Right lung (tissue), 5 donors: Measurements from ENCODE around the gene NUP85. TPM values are rescaled to one million over a fixed set of nuclear protein-coding genes. Genes with fewer than 3 reads are reported as not detected.
"Not testable (repeated sequence)": the region's sequence is repeated elsewhere in the genome, so short reads cannot be mapped to it uniquely, and the experiment has no call there.

Source experiments
- DNase-seq, 2 donors: peaks; one replicate each; pipeline ENCODE4 v3.0.0-alpha.2; 2013
- polyA plus RNA-seq, 5 donors: library from polyadenylated mRNA; unstranded; fragments of 120-200 nt; gene quantifications; one replicate each; pipeline versions ENCODE4 v1.2.1 to v1.2.3, GENCODE V29; 2013; ENCODE audit warnings: inconsistent platforms in 1 of 5, low replicate concordance in 1 of 5; ENCODE audit not compliant: insufficient read length in 5 of 5, insufficient read depth in 1 of 5

NUP85 gene
- polyA plus RNA-seq, 5 donors: 66.5 to 86.1 (median 79.5) TPM

GRCh38 chr17:75266316-75267152, 61.1 kb downstream of the NUP85 start:
- DNase-seq: no peak

GRCh38 chr17:75267153-75267410, 61.6 kb downstream of the NUP85 start:
- no peak for DNase-seq

DNA sequence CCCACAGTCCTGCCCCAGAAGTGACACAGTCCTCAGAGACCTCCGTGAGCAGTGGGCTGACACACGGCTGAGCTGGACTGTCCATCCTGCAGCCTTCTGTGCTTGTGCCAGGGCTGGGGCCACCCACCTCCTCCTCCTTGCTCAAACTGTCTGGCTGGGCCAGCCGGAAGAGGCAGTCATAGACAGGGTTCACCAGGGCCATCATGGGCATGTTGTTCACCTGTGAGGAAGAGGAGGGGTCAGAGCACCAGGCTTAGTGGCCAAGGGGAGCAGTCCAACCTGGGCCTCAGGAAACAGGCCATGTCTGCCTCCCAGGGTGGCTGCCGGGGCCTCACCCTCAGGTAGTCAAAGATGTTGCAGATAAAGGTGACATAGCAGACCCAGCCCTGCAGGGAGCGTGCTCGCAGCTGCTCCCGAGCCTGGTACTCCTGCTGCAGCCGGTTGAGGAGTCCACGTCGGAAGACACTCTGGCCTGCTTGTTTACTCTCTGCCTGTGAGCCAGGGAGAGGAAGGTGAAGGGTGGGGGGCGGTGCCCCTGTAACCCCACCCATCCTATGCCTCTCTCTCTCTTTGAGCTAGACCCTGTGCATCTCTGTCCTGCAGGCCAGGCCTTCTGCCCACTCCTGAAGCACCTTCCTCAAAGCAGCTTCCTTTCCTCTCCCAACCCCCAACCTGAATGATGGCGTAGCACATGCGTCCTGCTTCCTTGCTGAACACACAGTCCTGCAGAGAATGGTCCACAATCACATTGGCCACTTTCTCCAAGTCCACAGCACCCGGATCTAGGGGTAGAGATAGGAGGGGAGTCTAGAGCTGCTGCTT, 62.1 kb downstream of the NUP85 start:
- no peak for DNase-seq

DNA sequence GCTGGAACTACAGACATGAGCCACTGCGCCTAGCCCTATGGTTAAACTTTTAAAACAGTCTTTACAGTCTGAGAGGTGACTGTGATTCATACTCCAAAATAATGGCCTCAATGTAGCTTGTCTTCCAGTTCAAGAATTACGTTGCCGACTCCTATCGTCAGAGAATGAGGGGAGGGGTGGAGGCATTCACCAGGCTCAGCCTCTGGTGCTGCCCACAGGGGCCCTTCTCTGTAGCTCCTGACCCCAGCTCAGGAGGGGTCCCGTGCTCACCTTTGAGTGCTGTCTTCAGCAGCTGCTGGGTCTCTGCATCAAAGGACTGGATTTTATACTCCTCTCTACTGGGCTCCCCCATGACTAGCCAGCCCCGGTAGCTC, 64.4 kb downstream of the NUP85 start:
- DNase-seq: no peak

DNA sequence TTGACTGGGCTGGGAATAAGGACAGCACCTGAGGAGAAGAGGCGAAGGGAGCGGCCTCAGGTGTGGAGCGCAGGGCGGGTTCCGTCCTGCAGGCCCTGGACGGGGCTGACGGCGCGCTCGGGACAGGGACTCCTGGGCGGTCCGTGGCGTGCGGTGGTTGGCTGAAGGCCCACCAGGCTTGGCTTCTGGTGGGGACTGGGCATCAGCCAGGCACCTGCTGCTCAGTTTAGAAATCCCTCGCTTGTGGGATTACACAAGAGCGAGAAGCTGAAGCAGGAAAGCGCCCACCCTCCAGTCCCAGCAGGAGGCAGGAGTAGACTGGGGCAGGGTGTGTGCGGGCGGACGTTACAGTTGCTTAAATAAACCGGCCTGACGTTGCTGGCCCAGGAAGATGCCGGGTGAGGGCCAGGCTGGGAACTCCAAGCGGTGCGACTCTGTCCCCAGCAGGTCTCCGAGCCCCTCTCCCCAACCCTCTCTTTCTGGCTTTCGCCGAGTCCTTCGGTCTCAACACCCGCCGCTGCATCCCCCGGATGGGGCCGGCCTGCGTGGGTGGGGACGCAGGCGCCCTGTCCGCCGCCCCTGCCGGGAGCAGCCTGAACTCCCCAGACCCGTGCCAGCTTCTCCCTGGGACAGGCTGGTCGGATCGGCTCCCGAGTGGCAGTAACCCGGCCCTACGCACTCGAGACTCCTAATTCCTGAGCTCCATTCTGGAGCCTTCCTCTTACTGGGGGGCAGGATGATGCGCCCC, 64.9 kb downstream of the NUP85 start:
- DNase-seq: peak; percentile 51 to 61

DNA sequence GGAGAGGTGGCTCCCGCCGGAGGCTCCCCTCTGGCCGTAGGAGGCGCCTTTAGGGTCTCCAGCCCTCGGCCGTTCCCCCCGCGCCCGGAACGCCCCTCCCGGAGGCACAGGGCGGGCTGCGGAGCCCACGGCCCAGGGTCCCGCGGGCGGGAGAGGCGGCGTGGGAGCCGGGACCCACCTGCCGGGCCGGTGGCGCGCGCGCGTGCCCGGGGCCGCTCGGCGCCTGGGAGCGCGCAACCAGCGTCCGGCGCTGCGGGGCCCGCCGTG, 65.4 kb downstream of the NUP85 start, which contains the start of gene MIF4GD:
Gene MIF4GD (minus strand): TSS at position 266 of the 267 bp plus-strand sequence. CDS start 1,036 bp downstream, outside the sequence.
- no peak for DNase-seq

DNA sequence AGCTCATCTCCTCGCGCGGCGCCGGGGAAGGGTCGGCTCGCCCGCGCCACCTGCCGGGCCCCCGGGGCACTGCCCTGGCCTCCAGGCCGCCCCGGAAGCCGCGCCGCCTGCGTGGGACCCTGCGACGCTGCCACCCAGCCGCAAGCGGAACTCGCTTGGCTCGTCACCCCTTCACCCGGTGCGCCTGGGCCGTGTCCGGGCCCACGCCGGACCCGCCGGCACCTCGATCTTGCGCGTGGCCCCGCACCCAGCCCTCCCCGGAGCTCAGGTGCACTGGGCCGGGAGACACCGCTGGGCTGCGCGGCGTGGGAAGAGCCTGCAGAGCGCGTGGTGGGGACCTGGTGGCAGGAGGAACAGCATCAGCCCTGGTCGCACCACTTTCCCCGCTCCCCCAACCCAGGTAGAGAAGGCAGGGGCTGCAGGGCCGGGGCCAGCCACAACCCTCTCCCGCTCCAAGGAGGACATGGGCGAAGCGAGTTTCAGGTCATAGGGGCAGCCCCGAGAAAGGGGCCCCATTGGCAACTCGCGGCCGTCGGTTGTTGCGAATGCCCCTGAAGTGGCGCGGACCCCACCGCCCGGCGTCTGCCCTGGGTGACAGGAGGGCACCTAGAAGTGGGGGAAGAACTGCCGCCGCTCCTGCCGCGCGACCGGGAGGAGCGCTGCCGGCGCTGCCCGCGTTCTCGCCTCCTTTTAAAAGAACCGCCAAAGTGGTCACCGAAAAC, 65.9 kb downstream of the NUP85 start:
- DNase-seq: peak; percentile 68 to 72

DNA sequence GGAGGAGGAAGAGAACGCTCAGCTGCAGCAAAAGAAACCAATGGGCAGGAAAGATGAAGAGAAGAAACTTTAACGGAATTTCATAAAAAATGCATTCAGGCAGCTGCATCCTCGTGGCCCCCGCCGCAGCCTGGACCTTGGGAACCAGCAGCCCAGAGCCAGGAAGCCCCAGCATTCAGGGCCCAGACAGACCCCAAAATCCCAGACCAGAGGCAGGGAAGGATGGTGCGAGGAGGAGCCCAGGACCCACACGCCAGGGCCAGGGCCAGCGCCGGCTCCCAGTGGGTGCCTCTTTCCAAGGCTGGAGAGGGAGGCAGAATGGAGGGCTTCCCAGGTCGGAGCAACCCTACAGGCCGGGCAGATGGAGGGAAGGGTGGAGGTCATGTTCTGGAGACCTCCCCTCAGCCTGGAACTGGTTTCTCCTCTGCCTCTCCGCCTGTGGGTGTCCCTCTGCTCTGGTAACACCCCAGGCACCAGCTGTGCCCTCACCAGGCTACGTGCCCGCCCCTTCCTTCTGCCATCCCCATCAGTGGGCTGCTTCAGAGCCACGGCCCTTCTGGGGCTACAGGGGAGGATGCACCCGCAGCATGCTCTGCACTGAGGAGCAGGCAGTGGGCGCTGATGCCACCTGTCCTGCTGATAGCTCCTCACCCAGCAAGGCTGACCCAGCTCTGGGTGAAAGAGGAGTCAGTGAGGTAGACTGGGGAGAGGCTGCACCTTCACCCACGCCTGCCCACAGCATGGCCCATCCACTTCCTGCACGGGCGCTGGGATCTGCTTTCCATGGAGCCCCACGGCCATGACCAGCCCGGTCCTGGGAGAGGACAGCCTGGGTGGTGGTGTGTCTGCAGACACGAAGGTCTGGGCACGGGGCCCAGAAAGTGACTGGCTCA, 66.7 kb downstream of the NUP85 start:
- no peak for DNase-seq

GRCh38 chr17:75272848-75273184, 67.3 kb downstream of the NUP85 start:
- DNase-seq: no peak

GRCh38 chr17:75273977-75274708, 68.7 kb downstream of the NUP85 start:
- no peak for DNase-seq

DNA sequence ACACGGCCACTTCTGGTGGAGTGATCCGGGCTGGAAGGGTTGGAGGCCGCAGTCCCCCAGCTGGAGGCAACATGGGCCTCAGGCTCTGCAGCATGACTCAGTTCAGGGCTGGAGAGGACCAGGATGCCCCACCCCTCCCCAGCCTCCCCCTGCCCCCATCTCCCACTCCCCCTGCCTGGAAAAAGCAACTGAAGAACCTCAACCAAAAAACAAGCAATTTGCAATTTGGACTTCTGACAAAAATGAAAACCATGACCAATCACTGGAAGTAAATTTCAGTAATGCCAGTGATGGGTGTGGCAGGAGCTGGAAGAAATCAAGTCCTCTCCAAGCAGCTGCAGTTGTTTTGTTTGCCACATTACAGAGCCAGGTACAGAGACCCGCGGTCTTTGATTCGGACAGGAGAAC, 72.2 kb downstream of the NUP85 start:
- no peak for DNase-seq

GRCh38 chr17:75280189-75280588, 74.7 kb downstream of the NUP85 start:
- DNase-seq: not testable (repeated sequence)

DNA sequence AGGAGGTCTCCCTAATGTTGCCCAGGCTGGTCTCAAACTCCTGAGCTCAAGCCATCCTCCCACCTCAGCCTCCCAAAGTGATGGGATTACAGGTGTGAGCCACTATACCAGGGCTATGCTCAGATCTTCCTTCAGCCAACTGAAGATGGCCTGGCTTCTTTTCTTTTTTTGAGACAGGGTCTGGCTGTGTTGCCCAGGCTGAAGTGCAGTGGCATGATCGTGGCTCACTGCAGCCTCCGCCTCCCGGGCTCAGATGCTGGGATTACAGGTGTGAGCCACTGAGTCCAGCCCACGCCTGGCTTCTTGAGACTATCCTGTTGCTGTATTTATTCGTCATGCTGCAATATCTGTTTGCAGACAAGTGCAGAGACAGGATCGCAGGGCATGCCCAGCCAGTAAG, 79.6 kb downstream of the NUP85 start:
- DNase-seq: no peak

Other genes with a start within 250 kb of the NUP85 start
- 10 to 100 TPM; 48.9 to 76.3 (median 64.6) TPM for gene HID1, start 232.9 kb upstream of the NUP85 start, polyA plus RNA-seq
- gene CDR2L, start 218.0 kb upstream of the NUP85 start, polyA plus RNA-seq: 10 to 100 TPM in 4 of 5 donors, 1 to 10 TPM in 1; 9.4 to 19.7 (median 12.5) TPM
- 10 to 100 TPM; 20.5 to 28.2 (median 24.6) TPM for gene MRPL58, start 193.0 kb upstream of the NUP85 start, polyA plus RNA-seq
- 100 to 1,000 TPM; 200 to 252 (median 213) TPM for gene ATP5PD, start 158.7 kb upstream of the NUP85 start, polyA plus RNA-seq
- gene KCTD2, start 158.5 kb upstream of the NUP85 start, polyA plus RNA-seq: 10 to 100 TPM; 25.0 to 29.1 (median 28.6) TPM
- 10 to 100 TPM; 16.1 to 26.8 (median 23.3) TPM for gene SLC16A5, start 117.7 kb upstream of the NUP85 start, polyA plus RNA-seq
- 10 to 100 TPM; 11.7 to 17.2 (median 15.1) TPM for gene ARMC7, start 95.7 kb upstream of the NUP85 start, polyA plus RNA-seq
- gene NT5C, start 73.9 kb upstream of the NUP85 start, polyA plus RNA-seq: 10 to 100 TPM; 42.4 to 63.3 (median 46.6) TPM
- gene JPT1, start 51.2 kb upstream of the NUP85 start, polyA plus RNA-seq: 100 to 1,000 TPM in 1 of 5 donors, 10 to 100 TPM in 4; 73.5 to 103 (median 83.6) TPM
- 100 to 1,000 TPM; 666 to 791 (median 727) TPM for gene SUMO2, start 22.7 kb upstream of the NUP85 start, polyA plus RNA-seq
- gene GGA3, start 55.9 kb downstream of the NUP85 start, polyA plus RNA-seq: 10 to 100 TPM; 37.2 to 45.7 (median 39.9) TPM
- gene MRPS7, start 56.2 kb downstream of the NUP85 start, polyA plus RNA-seq: 10 to 100 TPM; 59.8 to 71.3 (median 64.5) TPM
- 10 to 100 TPM; 14.7 to 17.2 (median 15.5) TPM for gene MIF4GD, start 65.6 kb downstream of the NUP85 start, polyA plus RNA-seq
- 1 to 10 TPM; 5.5 to 8.2 (median 7.6) TPM for gene SLC25A19, start 83.8 kb downstream of the NUP85 start, polyA plus RNA-seq
- 10 to 100 TPM; 75.3 to 92.2 (median 83.5) TPM for gene GRB2, start 200.0 kb downstream of the NUP85 start, polyA plus RNA-seq